GM18517 (cell line): ENCODE data around the gene RAD23B.

ENCODE experiments used
- ATAC-seq: cut with Tn5 transposase; IDR thresholded peaks from one replicate; pipeline ENCODE4 v1.9.1; 2021; ENCODE audit warnings: mild to moderate bottlenecking, moderate library complexity; ENCODE audit not compliant: unreplicated experiment

The RAD23B gene

DNA sequence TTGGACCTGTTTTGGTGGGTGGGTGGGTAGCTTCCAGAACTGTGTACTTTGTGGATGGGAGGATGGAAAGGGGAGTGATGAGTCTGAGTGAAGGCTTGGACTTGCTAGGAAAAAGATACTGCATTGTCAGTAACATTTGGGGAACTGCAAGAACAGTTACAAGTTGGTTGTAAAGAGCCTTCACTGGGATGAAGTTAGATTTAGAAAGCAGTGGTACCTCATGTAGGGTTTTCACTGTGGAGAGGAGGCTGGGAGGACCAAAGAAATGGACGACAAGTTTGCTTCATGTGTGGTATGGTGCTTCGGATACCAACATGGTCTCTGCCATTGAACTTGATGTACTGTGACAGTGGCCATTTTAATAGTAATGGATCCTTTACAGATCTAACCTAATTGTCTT is 50.3 kb downstream of the RAD23B start:
- ATAC-seq = no peak

DNA sequence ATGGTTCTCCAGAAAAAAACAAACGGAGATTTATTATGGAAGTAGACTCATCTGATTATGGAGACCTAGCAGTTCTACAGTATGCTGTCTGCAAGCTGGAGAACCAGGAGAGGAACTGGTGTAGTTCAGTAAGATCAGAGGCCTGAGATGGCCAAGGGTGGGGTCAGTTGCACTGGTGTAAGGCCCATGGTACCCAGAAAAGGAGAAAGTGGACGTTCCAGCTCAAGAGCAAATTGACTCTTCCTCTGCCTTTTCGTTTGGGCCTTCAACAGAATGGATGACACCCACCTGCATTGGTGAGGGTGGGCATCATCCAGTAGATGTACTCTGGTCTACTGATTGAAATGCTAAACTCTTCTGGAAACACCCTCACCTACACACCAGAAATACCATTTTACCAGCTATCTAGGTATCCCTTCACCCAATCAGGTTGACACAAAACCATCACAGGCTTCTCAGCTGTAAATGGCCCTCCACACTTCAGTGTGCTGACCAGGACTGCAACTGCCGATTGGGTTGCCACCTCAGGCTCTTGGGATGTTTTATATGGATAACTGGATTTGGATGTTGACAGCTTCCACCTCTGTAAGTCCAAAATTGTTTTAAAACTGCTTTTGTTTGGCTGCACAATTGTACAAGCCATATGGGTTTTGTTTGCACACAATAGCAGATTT is 51.2 kb downstream of the RAD23B start:
- no peak for ATAC-seq

DNA sequence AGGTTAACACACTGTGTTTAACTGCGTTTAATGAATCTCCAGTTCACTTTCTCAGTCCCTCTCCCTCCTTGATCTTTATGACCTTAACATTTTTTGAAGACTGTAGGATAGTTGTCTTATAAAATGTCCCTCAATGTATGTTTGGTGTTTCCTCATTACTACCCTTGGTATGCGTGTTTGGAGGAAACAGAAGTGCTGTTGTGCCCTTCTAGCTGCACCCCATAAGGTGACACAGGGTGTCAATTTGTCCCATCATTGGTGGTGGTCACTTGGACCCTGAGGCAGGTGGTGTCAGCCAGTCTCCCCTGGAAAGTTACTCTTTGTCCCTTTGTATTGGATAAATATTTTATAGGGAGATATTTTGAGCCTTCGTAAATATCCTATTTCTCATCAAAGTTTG is 52.3 kb downstream of the RAD23B start:
- ATAC-seq = no peak

DNA sequence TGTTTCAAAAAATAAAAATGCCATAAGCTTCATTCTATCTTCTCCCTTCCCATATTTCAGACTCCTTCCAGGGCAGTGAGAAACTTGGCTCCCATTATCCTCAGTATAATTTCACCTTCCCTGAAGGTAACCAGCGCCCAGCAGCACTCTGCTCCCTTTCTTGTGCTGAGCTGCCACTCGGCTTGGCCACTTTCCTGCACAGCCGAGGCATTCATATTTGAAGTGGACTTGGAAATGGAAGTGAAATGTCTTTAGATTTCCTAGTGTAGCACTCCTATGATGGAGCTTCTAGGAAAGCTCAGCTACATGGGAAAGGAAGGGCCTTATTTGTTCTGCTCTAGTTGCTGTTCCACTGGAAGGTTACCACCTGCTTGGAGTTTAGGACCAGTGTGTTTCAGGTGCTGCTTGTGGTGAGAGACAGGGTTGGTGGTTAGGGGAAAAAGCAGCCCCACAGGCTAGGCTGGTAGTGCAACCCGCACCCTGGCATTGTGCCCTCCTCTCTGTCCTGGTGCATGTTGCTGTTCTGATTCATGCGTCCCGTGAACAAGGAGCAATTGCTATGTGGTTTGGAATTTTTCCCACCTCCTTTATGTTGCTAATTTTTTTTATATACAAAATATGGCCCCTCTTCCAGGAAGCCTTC is 53.8 kb downstream of the RAD23B start:
- ATAC-seq = no peak

DNA sequence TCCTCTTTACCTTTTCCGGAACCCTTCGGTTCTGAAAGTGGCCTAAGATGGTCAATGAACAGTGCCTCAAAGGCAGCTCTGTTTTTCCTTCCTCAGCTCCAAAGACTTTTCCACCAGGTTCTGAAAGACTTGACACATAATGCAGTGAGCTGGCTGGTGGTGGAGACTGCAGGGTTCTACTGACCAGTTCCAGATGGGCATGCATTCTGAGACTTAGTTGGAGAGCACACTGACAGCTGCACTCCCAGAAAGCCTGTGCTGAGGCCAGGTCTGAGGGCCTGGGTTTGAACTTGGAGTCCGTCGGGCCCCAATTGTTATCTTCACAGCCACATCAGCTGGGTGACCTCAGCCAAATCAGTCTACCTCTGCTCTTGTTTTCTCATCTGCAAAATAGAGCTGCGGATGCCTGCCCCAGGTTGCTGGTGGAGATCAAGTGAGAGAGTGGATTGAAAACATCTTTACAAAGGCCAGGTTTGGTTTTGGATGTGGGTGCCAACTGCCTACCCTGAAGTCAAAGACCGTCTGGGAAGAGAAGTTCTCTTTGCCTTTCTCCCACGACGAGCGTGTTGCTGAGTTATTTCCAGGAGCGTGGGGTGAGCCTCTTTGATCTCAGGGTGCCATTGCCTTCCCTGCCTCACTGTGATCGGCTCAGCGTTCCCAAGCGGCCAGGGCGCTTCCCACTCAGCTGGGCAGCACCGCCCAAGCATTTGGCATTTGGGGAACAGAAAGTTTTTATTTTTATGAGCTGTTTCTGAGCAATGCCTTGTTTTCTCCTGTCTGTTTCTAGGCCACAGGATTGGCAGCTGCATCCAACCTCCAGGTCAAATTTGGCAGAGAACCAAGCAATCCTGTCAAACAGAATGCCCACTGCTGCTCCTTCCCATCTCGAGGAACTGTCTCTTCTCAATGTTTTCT is 54.9 kb downstream of the RAD23B start:
- ATAC-seq = no peak

DNA sequence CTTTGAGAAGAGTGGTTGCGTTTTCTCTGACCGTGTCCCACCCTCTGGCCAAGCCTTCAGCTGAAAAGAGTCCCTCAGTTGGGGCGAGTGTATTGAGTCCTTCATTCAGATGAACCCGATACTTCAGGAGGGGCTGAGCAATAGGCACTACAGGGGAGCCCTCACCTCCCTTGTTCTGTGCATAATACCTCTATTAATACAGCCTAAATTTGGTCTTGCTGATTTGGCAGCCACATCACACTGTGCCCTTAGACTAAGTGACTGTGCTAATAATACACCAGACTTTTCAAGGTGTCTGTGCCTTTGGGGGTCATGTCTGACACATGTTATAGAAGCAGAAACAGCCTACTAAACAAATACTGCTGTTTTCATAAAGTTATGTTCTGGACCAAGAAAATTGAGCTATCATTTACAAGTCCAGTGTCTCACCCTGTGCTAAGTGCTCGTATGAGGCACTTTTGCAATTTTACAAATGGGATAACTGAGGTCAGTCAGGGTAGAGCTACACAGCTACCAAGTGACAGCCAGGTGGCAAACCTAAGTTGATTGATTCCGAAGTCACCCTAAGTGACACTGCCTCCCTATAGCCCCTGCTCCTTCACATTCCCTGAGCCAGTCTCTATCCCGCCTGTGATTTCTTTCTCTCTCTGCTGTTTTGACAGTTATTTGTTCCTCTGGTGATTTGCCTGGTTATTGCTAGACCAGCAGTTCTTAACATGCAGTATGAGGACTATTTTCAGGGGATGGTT is 56.0 kb downstream of the RAD23B start:
- ATAC-seq = no peak

DNA sequence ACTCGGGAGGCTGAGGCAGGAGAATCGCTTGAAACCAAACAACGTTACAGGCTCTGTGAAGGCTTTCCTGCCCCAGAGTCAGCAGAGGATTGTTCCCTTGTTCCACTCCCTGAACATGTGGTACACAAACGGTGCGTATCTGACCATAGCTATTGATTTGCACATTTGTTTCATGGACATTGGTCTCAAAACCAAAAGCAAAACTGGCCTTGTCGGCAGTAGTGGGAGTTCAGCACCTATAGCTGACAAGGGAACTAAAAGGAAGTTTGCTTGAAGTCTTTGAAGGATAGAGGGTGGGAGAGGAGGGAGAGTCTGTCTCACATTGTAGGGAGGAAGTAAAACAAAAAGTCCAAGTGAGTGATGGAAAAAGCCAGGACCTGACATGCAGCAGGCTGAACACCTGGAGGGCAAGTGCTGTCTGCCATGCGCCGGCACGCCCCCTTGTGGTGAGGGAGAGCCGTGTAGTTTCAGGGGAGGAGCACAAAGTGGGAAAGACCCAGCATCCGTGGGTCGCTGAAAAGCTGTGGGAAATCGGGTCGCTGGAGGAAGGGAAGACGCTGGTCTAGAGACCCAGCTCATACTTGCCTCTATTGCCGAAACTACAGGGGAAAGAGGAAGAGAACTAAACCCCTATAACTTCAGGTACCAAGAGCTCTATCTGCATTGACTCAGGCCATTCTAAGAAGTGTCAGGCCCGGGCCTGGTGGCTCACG is 58.0 kb downstream of the RAD23B start:
- ATAC-seq = peak; percentile 85

DNA sequence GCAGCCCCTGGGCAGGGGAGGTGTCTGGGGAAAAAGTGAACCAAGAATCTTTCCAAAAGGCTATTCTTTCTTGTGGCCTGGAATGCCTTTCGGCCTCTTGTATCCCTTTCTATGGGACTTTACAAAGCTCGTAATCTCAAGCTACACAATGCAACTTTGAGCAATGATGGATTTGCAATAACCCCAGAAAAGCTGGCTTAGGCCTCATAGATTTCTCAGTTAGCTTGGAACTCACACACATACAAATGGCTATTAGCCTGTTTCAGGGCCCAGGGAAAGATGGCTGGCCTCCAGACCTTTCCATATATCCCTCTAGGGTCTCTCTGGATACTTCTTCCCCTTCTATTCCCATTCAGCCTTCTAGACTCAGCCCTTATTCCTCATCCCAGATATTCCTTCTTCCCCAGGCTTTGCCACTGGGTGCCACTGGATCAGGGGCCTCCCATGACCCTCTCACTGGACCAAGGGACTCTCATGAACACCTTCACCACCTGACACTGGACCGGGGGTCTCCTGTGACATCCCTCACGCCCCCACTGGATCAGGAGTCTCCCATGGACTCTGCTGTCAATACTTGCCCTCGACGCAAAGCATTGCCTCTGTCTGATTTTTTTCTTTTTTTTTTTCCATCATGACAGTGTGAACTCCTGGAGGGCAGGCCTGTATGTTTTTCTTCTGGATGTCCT is 59.5 kb downstream of the RAD23B start:
- ATAC-seq = no peak

DNA sequence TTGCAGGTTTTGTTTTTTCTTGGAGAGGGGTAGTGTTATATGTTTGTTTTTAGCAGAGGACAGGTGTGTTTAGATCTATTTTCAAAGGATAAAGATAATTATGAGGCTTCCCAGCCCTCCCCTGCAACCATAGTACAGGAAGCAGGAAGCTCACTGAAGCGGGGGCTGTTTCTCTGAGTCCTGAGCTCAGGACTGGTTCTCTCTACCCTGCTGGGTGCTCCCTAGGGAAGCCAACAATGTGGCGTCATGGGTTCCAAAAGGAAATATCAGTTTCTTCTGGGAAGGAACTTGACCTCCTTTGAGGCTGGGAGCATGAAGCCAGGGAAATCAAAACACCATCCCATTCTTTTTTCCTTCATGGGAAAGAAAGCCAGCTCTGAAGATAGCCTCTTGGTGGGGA is 62.2 kb downstream of the RAD23B start:
- no peak for ATAC-seq

DNA sequence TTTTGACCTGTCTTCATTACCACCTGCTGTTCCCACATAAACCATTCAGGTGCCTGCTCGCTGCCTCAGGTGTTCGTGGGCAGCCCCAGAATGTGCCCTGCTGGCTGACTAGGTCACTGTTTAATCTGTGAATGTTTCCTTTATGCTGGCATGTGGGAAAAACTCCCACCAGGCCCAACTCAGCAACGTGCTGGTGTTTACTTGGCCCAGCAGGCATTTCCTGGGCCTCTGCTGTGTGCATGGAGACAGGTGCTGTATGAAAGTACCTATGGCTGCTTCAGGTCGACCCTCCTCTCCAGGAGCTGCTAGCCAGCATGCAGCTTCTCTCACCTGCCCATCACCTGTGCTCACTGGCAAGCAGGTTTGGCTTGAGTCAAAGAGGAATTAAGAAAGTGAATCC is 65.8 kb downstream of the RAD23B start:
- ATAC-seq = no peak

DNA sequence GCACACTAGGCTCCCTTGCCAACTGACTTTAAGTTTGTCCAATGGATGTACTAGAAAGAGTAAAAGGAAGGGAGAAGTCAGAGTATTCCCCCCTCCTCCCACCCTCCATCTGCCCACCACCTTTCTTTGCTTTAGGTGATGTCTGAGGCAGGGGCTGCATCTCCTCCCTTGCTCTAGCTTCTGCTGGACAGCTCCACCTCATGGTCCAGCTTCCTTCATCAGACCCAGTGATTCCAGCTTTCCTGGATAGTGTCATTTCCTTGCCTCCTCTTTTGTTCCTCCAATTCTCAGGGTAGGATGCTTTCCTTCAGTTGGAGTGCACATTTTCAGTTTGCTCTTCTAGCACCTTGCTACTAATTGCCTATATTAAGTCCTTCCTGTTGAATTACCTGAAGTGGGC is 67.4 kb downstream of the RAD23B start:
- ATAC-seq = no peak

DNA sequence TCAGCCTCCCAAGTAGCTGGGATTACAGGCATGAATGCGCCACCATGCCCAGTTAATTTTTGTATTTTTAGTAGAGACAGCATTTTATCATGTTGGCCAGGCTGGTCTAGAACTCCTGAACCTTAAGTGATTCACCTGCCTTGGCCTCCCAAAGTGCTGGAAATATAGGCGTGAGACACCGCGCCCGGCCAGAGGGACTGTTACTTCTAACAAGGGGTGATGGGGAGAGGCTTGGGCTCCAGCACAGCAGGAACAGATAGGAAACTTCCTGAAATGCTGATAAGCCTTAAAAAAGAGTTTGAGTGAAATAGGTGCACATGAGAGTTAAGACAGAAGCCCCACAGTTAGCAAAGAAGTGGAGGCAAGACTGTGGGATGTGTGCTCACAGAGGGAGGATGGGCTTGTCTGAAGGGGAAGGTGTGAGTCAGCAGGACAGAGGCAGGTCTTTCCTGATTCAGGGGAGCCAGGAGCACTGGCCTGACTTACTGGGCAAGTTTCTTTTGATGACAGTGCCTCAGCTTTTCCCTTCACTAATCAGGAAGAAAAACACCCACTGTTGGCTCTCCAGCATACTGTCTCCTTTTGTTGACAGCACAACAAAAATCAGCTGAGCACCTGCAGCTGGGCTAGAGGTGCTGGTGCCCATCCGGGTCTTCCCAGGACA is 68.4 kb downstream of the RAD23B start:
- ATAC-seq = no peak

DNA sequence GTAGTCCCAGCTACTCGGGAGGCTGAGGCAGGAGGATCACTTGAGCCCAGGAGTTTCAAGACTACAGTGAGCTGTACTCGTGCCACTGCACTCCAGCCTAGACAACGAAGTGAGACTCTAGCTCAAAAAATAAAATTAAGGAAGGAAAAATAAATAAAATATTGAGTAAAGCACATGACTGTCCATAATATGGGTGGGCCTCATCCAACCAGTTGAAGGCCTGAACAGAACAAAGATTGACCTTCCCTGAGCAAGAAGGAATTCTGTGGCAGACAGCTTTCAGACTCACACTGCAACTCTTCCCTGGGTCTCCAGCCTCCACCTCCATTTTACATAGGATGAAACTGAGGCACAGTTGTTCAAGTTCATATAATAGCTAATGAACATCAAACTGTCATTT is 72.3 kb downstream of the RAD23B start:
- no peak for ATAC-seq

DNA sequence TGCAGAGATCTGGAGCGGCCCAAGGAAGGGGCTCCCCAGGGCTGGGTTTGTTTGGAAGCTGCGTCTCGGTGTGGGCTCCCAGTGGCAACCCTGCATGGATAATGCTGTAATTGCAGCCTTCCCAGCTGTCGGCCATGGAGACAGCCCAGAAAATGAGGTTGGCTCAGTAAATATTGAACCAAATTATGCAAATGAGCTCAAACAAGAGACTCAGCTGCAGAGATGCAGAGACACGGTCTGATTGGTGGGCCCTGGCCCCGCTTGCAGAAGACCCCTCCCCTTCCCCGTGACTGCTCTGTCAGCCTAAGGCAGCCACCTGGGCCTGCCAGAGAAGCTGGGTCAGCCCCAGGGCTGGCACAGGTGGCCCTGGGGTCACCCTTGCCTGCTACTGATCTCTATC is 75.9 kb downstream of the RAD23B start:
- no peak for ATAC-seq

DNA sequence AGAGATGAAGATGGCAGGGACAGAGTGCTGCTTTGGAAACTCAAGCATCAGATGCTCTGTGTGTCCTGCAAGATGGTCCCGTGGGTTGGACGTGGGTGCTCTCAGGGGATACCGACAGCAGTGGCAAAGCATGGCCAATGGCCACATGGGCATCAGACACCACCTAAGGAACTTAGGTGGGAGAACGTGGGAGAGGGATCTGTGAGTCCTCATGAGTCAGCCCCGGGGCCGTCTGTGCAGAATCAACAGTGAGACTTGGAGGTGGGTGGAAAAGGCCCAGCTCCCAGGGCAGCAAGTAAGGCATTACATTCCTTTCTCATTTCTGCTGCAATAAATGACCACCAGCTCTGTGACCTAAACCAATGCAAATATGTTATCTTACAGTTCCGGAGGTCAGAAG is 77.0 kb downstream of the RAD23B start:
- no peak for ATAC-seq

DNA sequence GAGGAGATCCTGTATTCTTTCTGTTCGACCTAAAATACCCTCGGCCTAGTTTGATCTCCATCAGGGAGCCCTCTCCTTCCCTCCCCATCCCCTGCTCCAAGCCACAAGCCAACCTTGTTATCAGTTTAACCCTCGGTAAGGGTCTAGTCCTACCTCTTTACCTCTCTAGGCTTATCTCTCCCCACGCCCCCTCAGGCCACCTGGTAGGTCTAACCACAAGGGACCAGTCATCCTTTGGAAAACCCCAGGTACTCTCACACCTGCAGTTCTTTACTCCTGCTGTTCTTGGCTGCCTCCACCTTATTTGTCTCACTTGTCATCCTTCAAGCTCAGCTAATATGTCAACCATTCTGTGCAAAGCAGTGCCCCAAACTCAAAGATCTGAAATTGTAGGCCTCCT is 78.7 kb downstream of the RAD23B start:
- ATAC-seq = no peak

DNA sequence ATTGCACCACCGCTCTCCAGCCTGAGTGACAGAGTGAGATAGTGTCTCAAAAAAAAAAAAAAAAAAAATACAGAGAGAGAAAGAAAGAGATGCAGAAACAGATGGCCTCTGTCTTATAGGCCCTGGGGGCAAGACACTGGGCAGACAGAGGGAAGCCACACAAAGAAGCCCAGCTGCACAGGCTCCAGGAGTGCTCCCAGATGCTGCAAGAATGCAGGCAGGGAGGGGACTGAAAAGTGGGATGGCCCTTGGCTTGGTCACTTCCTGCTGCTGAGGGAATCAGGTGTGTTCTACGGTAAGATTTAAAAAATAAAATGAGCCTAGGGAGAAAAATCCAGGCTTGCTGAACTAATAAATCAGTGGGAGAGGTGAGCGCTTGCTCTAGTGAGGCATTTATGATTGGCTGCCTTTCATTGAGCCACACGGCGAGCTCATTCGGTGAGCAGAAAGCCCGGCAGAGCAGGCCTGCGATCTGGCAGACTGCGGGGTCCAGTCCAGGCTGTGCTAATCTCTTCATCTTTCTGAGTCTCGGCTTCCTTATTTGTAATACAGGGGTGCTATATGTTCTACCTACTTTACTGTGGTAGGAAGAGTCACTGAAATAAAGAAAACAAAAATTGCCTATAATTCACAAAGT is 80.6 kb downstream of the RAD23B start:
- no peak for ATAC-seq

DNA sequence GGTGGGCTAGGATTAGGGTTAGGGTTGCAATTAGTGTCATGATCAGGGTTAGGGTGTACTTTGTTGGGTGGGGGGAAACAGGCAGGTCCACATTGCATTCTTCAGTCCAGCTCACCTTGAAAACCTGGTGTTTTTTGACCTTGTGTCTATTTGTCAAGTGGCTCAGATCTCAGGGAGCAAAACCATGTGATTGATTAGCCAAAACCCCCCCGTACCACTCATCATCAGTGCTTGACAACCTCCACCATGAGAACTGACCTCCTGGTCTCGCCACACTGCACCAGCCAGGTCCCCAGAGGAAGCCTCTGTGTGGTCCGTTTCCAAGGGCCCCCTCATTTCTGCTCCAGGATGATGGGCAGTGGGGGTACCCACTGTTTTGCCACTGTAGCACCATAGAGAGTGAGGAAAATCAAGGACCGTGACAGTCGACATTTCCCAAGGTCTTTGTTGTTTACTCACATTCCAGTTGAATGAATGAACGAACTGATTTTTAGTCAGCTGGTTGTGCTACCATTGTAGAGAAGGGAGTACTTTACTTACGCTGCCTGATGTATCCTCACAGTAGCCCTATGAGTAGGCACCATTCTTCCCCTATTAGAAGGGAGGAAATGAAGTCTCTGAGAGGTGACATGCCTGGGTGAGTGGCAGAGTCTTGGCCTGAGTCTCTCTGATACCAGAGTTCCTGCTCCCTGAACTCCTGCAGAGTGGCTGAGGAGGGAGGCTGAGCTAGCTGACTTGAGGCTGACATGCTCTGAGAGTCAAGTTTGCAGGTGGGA is 84.8 kb downstream of the RAD23B start:
- ATAC-seq = no peak
